Dedifferentiated amniotic fluid mesenchymal stem cell (primary cell): Measurements from ENCODE around the gene CNPY3.
"Not testable (repeated sequence)": the region's sequence is repeated elsewhere in the genome, so short reads cannot be mapped to it uniquely, and the experiment has no call there.

Source experiments
- DNase-seq: peaks from one replicate; pipeline ENCODE4 v3.0.0-alpha.2; 2016; ENCODE audit errors: extremely low spot score

Gene CNPY3

GRCh38 chr6:42915732-42916131 lies 13.5 kb upstream of the CNPY3 start, which contains the start of gene PTCRA:
TSS of gene PTCRA (plus strand) at chr6:42916053. CDS start at chr6:42916070, 17 bp downstream.
- DNase-seq: no peak

GRCh38 chr6:42916288-42916687 lies 13.0 kb upstream of the CNPY3 start:
- no peak for DNase-seq

- no peak for DNase-seq
These were observed 7.5 kb upstream of the CNPY3 start for GRCh38 chr6:42921801-42922200.

- DNase-seq: no peak
These were observed 5.6 kb upstream of the CNPY3 start for GRCh38 chr6:42923666-42924065.

- DNase-seq: no peak
These were observed 3.9 kb upstream of the CNPY3 start for GRCh38 chr6:42925248-42925857.

- DNase-seq: peak; percentile 68
These were observed 611 bp downstream of the CNPY3 start for GRCh38 chr6:42929821-42930360.

GRCh38 chr6:42932412-42932811 lies 3.1 kb downstream of the CNPY3 start:
- no peak for DNase-seq

- no peak for DNase-seq
These were observed 3.9 kb downstream of the CNPY3 start for GRCh38 chr6:42933205-42933604.

- DNase-seq: no peak
These were observed 6.0 kb downstream of the CNPY3 start for GRCh38 chr6:42935322-42935721.

GRCh38 chr6:42936398-42936797 lies 7.1 kb downstream of the CNPY3 start:
- DNase-seq: no peak

- DNase-seq: no peak
These were observed 8.5 kb downstream of the CNPY3 start for GRCh38 chr6:42937548-42938427.

- DNase-seq: no peak
These were observed 9.1 kb downstream of the CNPY3 start for GRCh38 chr6:42938428-42938796.

GRCh38 chr6:42938987-42939809 lies 9.9 kb downstream of the CNPY3 start:
- no peak for DNase-seq

- DNase-seq: no peak
These were observed 10.5 kb downstream of the CNPY3 start for GRCh38 chr6:42939810-42940167.

GRCh38 chr6:42940493-42941045 lies 11.3 kb downstream of the CNPY3 start:
- DNase-seq: no peak

GRCh38 chr6:42941356-42941755 lies 12.1 kb downstream of the CNPY3 start:
- DNase-seq: not testable (repeated sequence)

GRCh38 chr6:42942444-42942843 lies 13.2 kb downstream of the CNPY3 start:
- DNase-seq: no peak

- DNase-seq: no peak
These were observed 18.7 kb downstream of the CNPY3 start for GRCh38 chr6:42947950-42948349.

- DNase-seq: no peak
These were observed 23.1 kb downstream of the CNPY3 start for GRCh38 chr6:42952389-42952788.

GRCh38 chr6:42954405-42954804 lies 25.1 kb downstream of the CNPY3 start:
- DNase-seq: not testable (repeated sequence)

GRCh38 chr6:42958125-42958524 lies 28.8 kb downstream of the CNPY3 start:
- DNase-seq: no peak

GRCh38 chr6:42959917-42960242 lies 30.6 kb downstream of the CNPY3 start:
- DNase-seq: no peak
